Colonic mucosa (tissue), 4 donors: ENCODE results near the gene CRYBA2. TPM values are rescaled to one million over a fixed set of nuclear protein-coding genes. Genes with fewer than 3 reads are reported as not detected.

ENCODE experiments used
- DNase-seq: peaks from one replicate; pipeline ENCODE4 v3.0.0-alpha.2; 2020
- H3K27ac ChIP-seq: fragments of 200-600 bp; one replicate; pipeline ENCODE4 v1.8.0; 2021
- H3K27me3 ChIP-seq: fragments of 200-600 bp; one replicate; pipeline ENCODE4 v1.8.0; 2021
- H3K36me3 ChIP-seq: fragments of 200-600 bp; one replicate; pipeline ENCODE4 v1.8.0; 2021
- H3K4me1 ChIP-seq: fragments of 200-600 bp; one replicate; pipeline ENCODE4 v1.8.0; 2021; ENCODE audit warnings: mild to moderate bottlenecking
- H3K4me3 ChIP-seq: fragments of 200-600 bp; one replicate; pipeline ENCODE4 v1.8.0; 2021
- H3K9ac ChIP-seq, 2 donors: one replicate each; pipeline ENCODE4 v1.7.0; 2013; ENCODE audit warnings: control low read depth in 2 of 2, low read depth in 2 of 2, low read length in 2 of 2
- H3K9me3 ChIP-seq: fragments of 200-600 bp; one replicate; pipeline ENCODE4 v1.8.0; 2021
- intact Hi-C: fragments of 100-400 bp; cut with DNase I; formaldehyde crosslinking; loops from one replicate; pipeline ENCODE4 v1.14.1; 2022
- total RNA-seq, 2 donors: library from RNA; stranded (reverse); fragmentation: NEBNext Ultra II Directional in 1 of 2; extraction: Animal tissue kit (Norgen Biotek cat#: 25700) in 1 of 2; gene quantifications; one replicate each; pipeline ENCODE4 v1.2.1, GENCODE V29; 2021
- TF ChIP-seq, protein P1 (sequence below): fragments of 200-600 bp; IDR thresholded peaks from one replicate; pipeline ENCODE4 v1.8.0; 2022; ENCODE audit warnings: antibody characterized with exemption, mild to moderate bottlenecking
- donor health status: healthy.
- donor health status: DM: no; HTN: no; CAD: no.
- donor health status: DM: no; HTN: no; CAD: no.

Gene CRYBA2
- total RNA-seq, 2 donors from 2014 or later: 3.4 to 5.5 TPM

DNA sequence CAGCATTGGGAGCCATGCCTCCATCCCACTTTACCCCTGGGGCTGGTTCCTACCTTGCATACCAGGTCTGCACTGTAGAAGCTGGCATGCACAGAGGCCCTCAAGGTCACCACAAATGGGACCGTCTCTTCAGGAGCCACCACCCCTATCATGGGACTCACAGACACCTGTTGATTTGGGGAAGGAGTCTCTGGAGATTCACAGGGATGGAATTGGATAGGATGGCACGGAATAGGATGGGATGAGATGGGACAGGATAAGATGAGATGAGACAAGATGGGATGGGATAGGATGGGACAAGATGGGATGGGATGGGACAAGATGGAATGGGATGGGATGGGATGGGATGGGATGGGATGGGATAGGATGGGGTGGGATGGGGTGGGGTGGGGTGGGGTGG, 16.1 kb upstream of the CRYBA2 start:
- intact Hi-C loops: no loop called here
- H3K9ac ChIP-seq: no peak overlapping the region
- TF ChIP-seq, protein P1, sequence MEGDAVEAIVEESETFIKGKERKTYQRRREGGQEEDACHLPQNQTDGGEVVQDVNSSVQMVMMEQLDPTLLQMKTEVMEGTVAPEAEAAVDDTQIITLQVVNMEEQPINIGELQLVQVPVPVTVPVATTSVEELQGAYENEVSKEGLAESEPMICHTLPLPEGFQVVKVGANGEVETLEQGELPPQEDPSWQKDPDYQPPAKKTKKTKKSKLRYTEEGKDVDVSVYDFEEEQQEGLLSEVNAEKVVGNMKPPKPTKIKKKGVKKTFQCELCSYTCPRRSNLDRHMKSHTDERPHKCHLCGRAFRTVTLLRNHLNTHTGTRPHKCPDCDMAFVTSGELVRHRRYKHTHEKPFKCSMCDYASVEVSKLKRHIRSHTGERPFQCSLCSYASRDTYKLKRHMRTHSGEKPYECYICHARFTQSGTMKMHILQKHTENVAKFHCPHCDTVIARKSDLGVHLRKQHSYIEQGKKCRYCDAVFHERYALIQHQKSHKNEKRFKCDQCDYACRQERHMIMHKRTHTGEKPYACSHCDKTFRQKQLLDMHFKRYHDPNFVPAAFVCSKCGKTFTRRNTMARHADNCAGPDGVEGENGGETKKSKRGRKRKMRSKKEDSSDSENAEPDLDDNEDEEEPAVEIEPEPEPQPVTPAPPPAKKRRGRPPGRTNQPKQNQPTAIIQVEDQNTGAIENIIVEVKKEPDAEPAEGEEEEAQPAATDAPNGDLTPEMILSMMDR: no peak
- H3K4me3 ChIP-seq: no peak overlapping the region
- H3K9me3 ChIP-seq: no peaks in the 10 kb centered on the region
- H3K27me3 ChIP-seq: no peaks in the 10 kb centered on the region
- no peak overlapping the region for H3K27ac ChIP-seq
- no peaks in the 10 kb centered on the region for H3K4me1 ChIP-seq
- H3K36me3 ChIP-seq: no peaks in the 10 kb centered on the region
- DNase-seq: no peak

DNA sequence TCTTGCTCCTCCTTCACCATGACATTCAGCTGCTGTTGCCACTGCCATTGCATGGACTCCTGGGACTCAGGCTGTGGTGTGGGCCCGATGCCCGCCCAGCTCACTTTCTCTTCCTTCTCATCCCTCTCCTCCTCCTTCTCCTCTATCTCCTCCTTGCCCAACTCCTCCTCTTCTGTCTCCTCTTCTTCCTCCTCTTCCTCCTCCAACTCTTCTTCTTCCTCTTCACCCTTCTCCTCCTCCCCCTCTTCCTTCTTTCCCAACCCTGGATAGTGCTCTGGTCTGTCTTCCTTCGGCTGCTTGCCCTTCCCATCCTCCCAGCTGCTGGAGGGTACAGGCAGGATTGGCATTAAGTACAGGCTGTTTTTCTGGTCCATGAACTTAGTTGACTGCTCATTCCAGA, 10.8 kb upstream of the CRYBA2 start:
- no peak overlapping the region for H3K27ac ChIP-seq
- peaks cover 20% of the 10 kb centered on the region for H3K27me3 ChIP-seq
- intact Hi-C loops: no loop called here
- TF ChIP-seq, protein P1: no peak
- no peak overlapping the region for H3K4me3 ChIP-seq
- DNase-seq: no peak
- no peaks in the 10 kb centered on the region for H3K9me3 ChIP-seq
- no peak overlapping the region for H3K9ac ChIP-seq
- H3K36me3 ChIP-seq: no peaks in the 10 kb centered on the region
- no peaks in the 10 kb centered on the region for H3K4me1 ChIP-seq

DNA sequence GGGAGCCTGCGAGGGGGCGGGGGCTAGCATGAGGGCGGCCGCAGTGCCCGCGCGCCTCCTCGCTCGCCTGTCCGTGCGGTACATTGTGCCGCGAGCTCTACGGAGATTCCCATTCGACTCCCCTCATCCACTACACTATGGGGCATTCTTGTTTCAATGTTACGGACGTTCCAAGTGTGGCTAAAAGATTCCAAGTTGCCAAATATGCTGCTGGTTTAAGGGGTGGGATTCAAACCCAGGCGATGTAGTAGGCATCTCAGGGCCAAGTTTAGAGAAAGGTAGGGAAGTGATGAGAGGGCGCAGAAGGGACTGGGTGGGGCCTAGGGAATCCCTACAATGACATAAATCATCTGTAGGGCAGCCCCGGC, 10.0 kb upstream of the CRYBA2 start:
- DNase-seq: no peak
- H3K4me3 ChIP-seq: peak overlapping the region; percentile 26
- intact Hi-C loops: no loop called here
- H3K9me3 ChIP-seq: no peaks in the 10 kb centered on the region
- peak overlapping the region; percentile 79 for H3K27ac ChIP-seq
- peaks cover 20% of the 10 kb centered on the region for H3K27me3 ChIP-seq
- H3K36me3 ChIP-seq: no peaks in the 10 kb centered on the region
- no peaks in the 10 kb centered on the region for H3K4me1 ChIP-seq
- peak overlapping the region in 1 of 2 donors; percentile 68 for H3K9ac ChIP-seq
- TF ChIP-seq, protein P1: no peak

DNA sequence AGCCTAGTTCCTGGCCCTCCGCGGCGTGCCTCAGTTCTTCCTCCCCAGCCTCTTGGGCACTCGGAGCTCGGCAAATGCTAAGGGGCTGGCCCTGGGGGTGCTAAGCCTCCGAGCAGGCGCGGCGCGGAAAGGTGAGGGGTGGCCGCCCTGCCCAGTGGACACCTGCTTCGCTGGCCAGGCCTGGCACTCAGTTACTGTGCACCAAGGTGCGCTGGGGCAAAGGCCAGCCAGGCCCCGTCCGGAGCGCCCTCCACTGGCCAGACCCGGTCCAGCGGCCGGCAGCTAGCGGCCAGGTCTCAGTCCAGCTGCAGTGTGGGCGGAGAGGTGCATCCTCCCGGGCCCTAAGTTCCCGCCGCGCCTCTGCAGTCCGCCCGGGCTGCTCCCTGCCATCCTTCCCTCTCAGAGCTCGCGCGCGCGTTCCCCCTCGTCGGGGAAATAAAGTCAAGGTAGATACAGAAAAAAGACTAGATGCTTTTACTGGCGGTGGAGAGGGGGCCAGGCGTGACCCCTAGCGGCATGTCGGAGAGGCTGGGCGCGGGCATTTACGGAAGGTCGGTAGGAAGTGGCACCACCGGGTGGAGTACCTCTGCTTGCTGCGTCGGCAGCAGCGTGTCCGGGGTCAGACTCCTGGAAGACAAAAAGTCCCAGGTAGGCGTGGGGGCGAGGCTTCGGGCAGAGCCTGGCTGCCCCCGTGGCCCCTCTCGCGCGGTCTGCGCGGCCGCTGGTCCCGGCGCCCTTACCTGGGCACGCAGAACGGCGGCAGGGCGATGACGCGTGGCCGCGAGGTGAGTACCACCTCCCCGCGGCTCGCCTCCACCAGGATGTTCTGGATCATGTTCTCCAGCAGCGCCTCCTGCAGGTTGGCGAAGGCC, 9.4 kb upstream of the CRYBA2 start:
- DNase-seq: peak; percentile 92
- H3K4me1 ChIP-seq: no peaks in the 10 kb centered on the region
- H3K27me3 ChIP-seq: peaks cover 20% of the 10 kb centered on the region
- peak overlapping the region; percentile 79 for H3K27ac ChIP-seq
- peak overlapping the region; percentile 32 to 68 for H3K9ac ChIP-seq
- H3K9me3 ChIP-seq: no peaks in the 10 kb centered on the region
- TF ChIP-seq, protein P1: peak; percentile 44
- intact Hi-C loops: no loop called here
- H3K36me3 ChIP-seq: no peaks in the 10 kb centered on the region
- peak overlapping the region; percentile 26 for H3K4me3 ChIP-seq

DNA sequence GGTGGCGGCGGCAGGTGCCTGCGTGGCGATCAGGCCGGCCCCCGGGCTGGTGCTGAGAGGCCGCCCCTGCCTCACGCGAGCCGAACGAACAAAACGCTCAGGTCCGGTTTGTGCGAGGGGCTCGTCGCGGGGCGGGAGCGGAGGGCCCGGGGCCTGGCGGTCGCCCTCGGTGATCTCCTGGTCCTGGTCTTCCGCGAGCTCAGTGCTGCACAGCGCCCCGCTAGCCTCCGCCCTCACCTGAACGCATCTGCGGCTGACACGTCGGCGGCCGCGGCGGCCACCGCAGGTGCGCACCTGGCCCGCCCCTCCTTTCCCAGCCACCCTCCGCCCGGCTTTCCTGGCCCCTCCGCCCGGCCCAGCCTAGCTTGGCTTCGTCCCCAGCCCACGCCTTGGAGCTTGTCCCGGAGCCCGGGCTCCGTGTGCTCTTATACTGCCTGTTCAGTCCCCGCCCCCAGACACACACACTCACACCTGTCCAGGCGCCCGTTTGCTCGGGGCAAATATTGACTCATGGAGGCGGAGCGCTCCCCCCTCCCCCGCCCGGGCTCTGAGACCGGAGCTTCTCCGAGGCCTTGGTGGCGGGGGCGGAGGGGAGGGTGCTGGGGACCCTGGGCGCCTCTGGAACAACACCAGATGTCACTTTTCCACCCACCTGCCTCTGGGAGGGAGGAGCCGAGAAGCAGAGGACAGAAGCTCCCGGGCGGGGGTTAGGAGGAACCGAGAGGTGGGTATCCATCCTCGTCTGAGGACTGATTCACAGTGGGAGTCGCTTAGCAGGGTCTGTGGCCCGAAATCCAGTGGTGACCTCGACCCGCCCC, 8.6 kb upstream of the CRYBA2 start:
- Histone ChIP-seq H3K9ac (peak overlapping the region; percentile 66 to 68), H3K9me3 (no peaks in the 10 kb centered on the region), H3K27ac (peak overlapping the region; percentile 79), H3K4me3 (peak overlapping the region; percentile 48), H3K4me1 (no peaks in the 10 kb centered on the region), H3K36me3 (no peaks in the 10 kb centered on the region), H3K27me3 (peaks cover 20% of the 10 kb centered on the region)
- intact Hi-C loops: no loop called here
- DNase-seq: peak; percentile 96
- TF ChIP-seq, protein P1: no peak
